ENCODE data around the gene TCEA2. TPM values are rescaled to one million over a fixed set of nuclear protein-coding genes. Genes with fewer than 3 reads are reported as not detected.

The TCEA2 gene
- total and polyA plus RNA-seq, 2 of the 13 experiments (the other 11 are each of a cell fraction or from before 2014, with no cell fraction given): 28.1 to 33.7 TPM

DNA sequence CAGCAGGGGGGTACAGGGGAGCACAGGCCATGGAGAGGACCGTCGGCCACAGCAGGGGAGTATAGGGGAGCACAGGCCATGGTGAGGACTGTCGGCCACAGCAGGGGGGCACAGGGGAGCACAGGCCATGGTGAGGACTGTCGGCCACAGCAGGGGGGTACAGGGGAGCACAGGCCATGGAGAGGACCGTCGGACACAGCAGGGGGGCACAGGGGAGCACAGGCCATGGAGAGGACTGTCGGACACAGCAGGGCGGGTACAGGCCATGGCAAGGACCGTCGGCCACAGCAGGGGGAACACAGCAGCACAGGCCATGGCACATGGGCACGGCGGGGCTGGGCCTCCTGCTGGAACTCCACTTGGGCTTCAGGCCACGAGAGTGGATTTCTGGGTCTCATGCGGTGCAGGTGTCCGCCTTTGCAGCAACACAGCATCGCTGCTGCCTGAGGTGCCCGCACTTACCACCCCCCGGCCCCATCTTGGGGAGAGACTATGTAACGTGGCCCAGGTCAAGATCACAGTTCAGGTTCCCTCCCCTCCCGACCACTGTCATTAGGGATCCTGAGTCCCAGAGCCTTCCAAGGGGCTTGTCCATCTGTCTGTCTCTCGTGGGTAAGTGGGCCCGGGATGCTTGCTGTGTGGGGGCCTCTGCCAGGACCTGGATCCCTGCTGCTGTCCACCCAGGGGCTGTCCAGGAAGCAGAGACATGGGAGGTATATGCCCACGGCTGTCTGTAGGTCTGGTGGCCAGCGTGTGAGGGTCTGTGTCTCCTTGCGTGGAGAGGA, 41.9 kb downstream of the TCEA2 start:
- Histone ChIP-seq H2AFZ (ENCODE audit: low read length) (no peak overlapping the region), H3K4me3 (replicated peaks in 1 of 3; ENCODE audit: insufficient read depth in 1 of 3, low read depth in 2 of 3, low read length in 3 of 3) (no peak overlapping the region), H3K4me2 (ENCODE audit: low read depth, low read length) (no peak overlapping the region), H3K36me3 (replicated peaks in 1 of 2; ENCODE audit: control insufficient read depth in 1 of 2, insufficient read depth in 2 of 2, low read length in 2 of 2) (no peaks in the 10 kb centered on the region), H3K79me2 (ENCODE audit: insufficient read depth, low read length) (no peaks in the 10 kb centered on the region), H3K27me3 (ENCODE audit: control insufficient read depth in 1 of 2, insufficient read depth in 2 of 2, low read length in 2 of 2) (peaks cover 45 to 89% of the 10 kb centered on the region in 2 experiments), H3K9ac (ENCODE audit: insufficient read depth, low read depth, low read length) (no peak overlapping the region), H3K9me3 (ENCODE audit: low read length) (no peaks in the 10 kb centered on the region), H3K4me1 (ENCODE audit: insufficient read depth, low read length) (no peaks in the 10 kb centered on the region), H4K20me1 (ENCODE audit: insufficient read depth, low read length) (peaks cover 3% of the 10 kb centered on the region; the same call in 1 of the 2 replicates), H3K27ac (ENCODE audit: extremely low read length, insufficient read depth, low read length) (no peak overlapping the region)
- in situ Hi-C loops (cut with HindIII; ENCODE audit: extremely low pct_ligation_motif_present, low pct_unique_long_range_greater_than_20kb) (no loop called here), intact Hi-C loops (cut with micrococcal nuclease; ENCODE audit: unreplicated experiment) (no loop called here)
- no peak for TF ChIP-seq NFKBIZ (CRISPR knock-in tag; IDR thresholded peaks at IDR 0.05)
- peak; percentile 52; the same call in 1 of the 2 replicates for TF ChIP-seq ZNF263 (CRISPR knock-in tag; IDR thresholded peaks at IDR 0.05)
- WGBS (ENCODE audit: low lambda C conversion rate): 41% methylated on average over 23 of the region's 25 CpGs
- no TSS peak for BruUV-seq (replicated peaks)
- CTCF ChIA-PET (ENCODE audit: low intra/inter-chr PET ratio, low total read pairs): no interaction called here
- DNase-seq (ENCODE audit: low spot score) (no peak), ATAC-seq (no peak), FAIRE-seq (no peak)
- POLR2A ChIA-PET: no interaction called here

DNA sequence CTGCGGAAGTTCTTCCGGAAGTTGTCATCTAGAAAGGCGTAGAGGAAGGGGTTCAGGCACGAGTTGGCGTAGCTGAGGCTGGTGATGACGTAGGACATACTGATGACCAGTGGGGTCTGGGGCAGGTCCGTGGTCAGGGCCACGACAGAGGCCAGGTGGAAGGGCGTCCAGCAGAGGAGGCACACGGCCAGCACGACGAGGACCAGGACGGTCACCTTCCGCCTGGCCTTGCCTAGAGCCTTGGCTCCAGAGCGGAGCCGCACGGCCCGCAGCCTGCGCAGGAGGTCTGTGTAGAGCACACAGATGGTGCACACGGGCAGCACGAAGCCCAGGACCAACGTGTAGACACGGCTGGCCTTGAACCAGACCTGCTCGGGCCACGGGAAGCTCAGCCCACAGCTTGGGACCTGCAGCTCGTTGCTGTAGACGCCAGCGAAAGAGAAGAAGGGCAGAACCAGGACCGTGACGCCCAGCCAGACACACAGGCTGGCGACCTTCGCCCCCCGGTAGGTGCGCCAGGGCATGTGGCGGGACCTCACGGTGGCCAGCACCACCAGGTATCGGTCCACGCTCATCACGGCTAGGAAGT, 42.9 kb downstream of the TCEA2 start:
- Histone ChIP-seq H3K79me2 (ENCODE audit: insufficient read depth, low read length) (no peaks in the 10 kb centered on the region), H3K36me3 (replicated peaks in 1 of 2; ENCODE audit: control insufficient read depth in 1 of 2, insufficient read depth in 2 of 2, low read length in 2 of 2) (no peaks in the 10 kb centered on the region), H3K4me2 (ENCODE audit: low read depth, low read length) (no peak overlapping the region), H3K4me1 (ENCODE audit: insufficient read depth, low read length) (peaks cover 9% of the 10 kb centered on the region), H3K27me3 (ENCODE audit: control insufficient read depth in 1 of 2, insufficient read depth in 2 of 2, low read length in 2 of 2) (peaks cover 40 to 88% of the 10 kb centered on the region in 2 experiments), H3K27ac (ENCODE audit: extremely low read length, insufficient read depth, low read length) (no peak overlapping the region), H3K9ac (ENCODE audit: insufficient read depth, low read depth, low read length) (no peak overlapping the region), H4K20me1 (ENCODE audit: insufficient read depth, low read length) (peaks cover 8% of the 10 kb centered on the region; the same call in 1 of the 2 replicates), H2AFZ (ENCODE audit: low read length) (no peak overlapping the region), H3K4me3 (replicated peaks in 1 of 3; ENCODE audit: insufficient read depth in 1 of 3, low read depth in 2 of 3, low read length in 3 of 3) (no peak overlapping the region), H3K9me3 (ENCODE audit: low read length) (no peaks in the 10 kb centered on the region)
- POLR2A ChIA-PET: no interaction called here
- no peak for FAIRE-seq
- CTCF ChIA-PET (ENCODE audit: low intra/inter-chr PET ratio, low total read pairs): no interaction called here
- BruUV-seq (replicated peaks): no TSS peak
- DNase-seq (ENCODE audit: low spot score): no peak
- in situ Hi-C loops (cut with HindIII; ENCODE audit: extremely low pct_ligation_motif_present, low pct_unique_long_range_greater_than_20kb) (no loop called here), intact Hi-C loops (cut with micrococcal nuclease; ENCODE audit: unreplicated experiment) (no loop called here)
- no peak for ATAC-seq
- WGBS (ENCODE audit: low lambda C conversion rate): 55% methylated on average over 32 of the region's 39 CpGs
- no peak for TF ChIP-seq SPEN (CRISPR knock-in tag; IDR thresholded peaks at IDR 0.05; ENCODE audit: low read depth)
- 0 out of 2 replicates have a peak, but pooled peaks have one; percentile 21 for TF ChIP-seq TAF1 (CRISPR knock-in tag; IDR thresholded peaks at IDR 0.05)
- peak; percentile 93 for TF ChIP-seq CREB1 (IDR thresholded peaks at IDR 0.05)
- no peak for TF ChIP-seq CREB1 (CRISPR knock-in tag; IDR thresholded peaks at IDR 0.05)
- peak; percentile 29; the same call in 1 of the 2 replicates for TF ChIP-seq GABPB1 (CRISPR knock-in tag; IDR thresholded peaks at IDR 0.05)
- no peak for TF ChIP-seq FOXJ3 (CRISPR knock-in tag; IDR thresholded peaks at IDR 0.05; ENCODE audit: borderline replicate concordance)
- no peak for TF ChIP-seq STAG1 (CRISPR knock-in tag; IDR thresholded peaks at IDR 0.05)
- TF ChIP-seq ZNF687 (CRISPR knock-in tag; IDR thresholded peaks at IDR 0.05): peak; percentile 39; the same call in 1 of the 2 replicates
- no peak for TF ChIP-seq CCDC6 (CRISPR knock-in tag; IDR thresholded peaks at IDR 0.05)
- TF ChIP-seq RFX3 (CRISPR knock-in tag; IDR thresholded peaks at IDR 0.05): no peak
- TF ChIP-seq MEIS1 (CRISPR knock-in tag; IDR thresholded peaks at IDR 0.05; ENCODE audit: borderline replicate concordance): no peak
- TF ChIP-seq ATRX (CRISPR knock-in tag; IDR thresholded peaks at IDR 0.05; ENCODE audit: borderline replicate concordance): no peak
- TF ChIP-seq CENPT (CRISPR knock-in tag; IDR thresholded peaks at IDR 0.05; ENCODE audit: low read depth): no peak
